Heart right ventricle (tissue), 16 donors: Measurements from ENCODE around the gene NDUFB2. TPM values are rescaled to one million over a fixed set of nuclear protein-coding genes. Genes with fewer than 3 reads are reported as not detected.
"Not testable (repeated sequence)": the region's sequence is repeated elsewhere in the genome, so short reads cannot be mapped to it uniquely, and the experiment has no call there.

Experiments used
- ATAC-seq, 8 donors: fragments of 200-7000 bp; cut with Tn5 transposase; one replicate each; pipeline ENCODE4 v1.9.1; 2020; ENCODE audit warnings: mild to moderate bottlenecking in 8 of 8, moderate library complexity in 8 of 8, moderate number of reproducible peaks in 1 of 8
- DNase-seq, 2 donors: peaks; one replicate each; pipeline ENCODE4 v3.0.0-alpha.2; 2020
- H3K27ac ChIP-seq, 10 donors: fragments of 200-600 bp; sonication (generic) in 2 of 10; one replicate each; pipeline versions ENCODE4 v1.5.0 to v1.8.0; 2020 to 2022; ENCODE audit warnings: mild to moderate bottlenecking in 3 of 10
- H3K27me3 ChIP-seq, 7 donors: fragments of 200-600 bp; one replicate each; pipeline ENCODE4 v1.8.0; 2021 to 2022; ENCODE audit warnings: mild to moderate bottlenecking in 2 of 7
- H3K36me3 ChIP-seq, 9 donors: fragments of 200-600 bp; sonication (generic) in 1 of 9; one replicate each; pipeline versions ENCODE4 v1.5.0 to v1.8.0; 2020 to 2022; ENCODE audit warnings: mild to moderate bottlenecking in 2 of 9
- H3K4me1 ChIP-seq, 9 donors: fragments of 200-600 bp; sonication (generic) in 1 of 9; one replicate each; pipeline versions ENCODE4 v1.5.0 to v1.8.0; 2020 to 2022; ENCODE audit warnings: mild to moderate bottlenecking in 4 of 9
- H3K4me3 ChIP-seq, 10 donors: fragments of 200-600 bp; sonication (generic) in 2 of 10; one replicate each; pipeline versions ENCODE4 v1.5.0 to v1.8.0; 2020 to 2022; ENCODE audit warnings: mild to moderate bottlenecking in 7 of 10, moderate library complexity in 2 of 10
- H3K9me3 ChIP-seq, 11 donors: fragments of 200-600 bp in 10 of 11; sonication (generic) in 2 of 11; one replicate each; pipeline versions ENCODE4 v1.5.0 to v1.8.0; 2013 to 2022; ENCODE audit warnings: mild to moderate bottlenecking in 2 of 11, control low read depth in 1 of 11, moderate library complexity in 1 of 11
- WGBS, 2 donors: extraction: QIAGEN DNeasy Blood & Tissue Kit; methylation state at CpG; one replicate each; pipeline ENCODE4 v1.1.7; 2013; ENCODE audit warnings: inconsistent platforms in 1 of 2; 5-methylcytosine and 5-hydroxymethylcytosine counted together
- intact Hi-C, 10 donors: fragments of 100-400 bp; cut with DNase I; formaldehyde crosslinking; loops; one replicate each; pipeline versions ENCODE4 v1.11.1 to v1.14.2; 2022
- polyA plus RNA-seq, 2 donors: library from polyadenylated mRNA; stranded (reverse); fragments of 200-250 nt; gene quantifications; one replicate each; pipeline ENCODE4 v1.2.3, GENCODE V29; 2013
- total RNA-seq, 10 donors: library from RNA; stranded (reverse); fragmentation: NEBNext Ultra II Directional in 3 of 10; extraction: Animal tissue kit (Norgen Biotek cat#: 25700) in 3 of 10; gene quantifications; one replicate each; pipeline versions ENCODE4 v1.2.1 to v1.2.4, GENCODE V29; 2021 to 2023
- TF ChIP-seq, protein P1 (sequence below), 9 donors: fragments of 200-600 bp; sonication (generic) in 2 of 9; IDR thresholded peaks; one replicate each; pipeline versions ENCODE4 v1.5.0 to v1.8.0; 2021 to 2022; ENCODE audit warnings: antibody characterized with exemption in 9 of 9, mild to moderate bottlenecking in 5 of 9, moderate library complexity in 1 of 9
- donor health status: Arrhythmogenic right ventricular cardiomyopathy.
- donor health status: ischemic (EF 13 %, LVEDD 7.1; RV severe dilation, severe dysfunction).
- donor health status: healthy with polysubstance abuse.
- donor health status: DM: no; HTN: yes; CAD: no.
- donor health status: DM: no; HTN: no; CAD: no.
- donor health status: ischemic (EF 25% LVEDD 6.9; RV normal size, moderate dysfunction).
- donor health status: ischemic (EF 25% LVEDD 5.7; RV mildly dilated, moderate dysfunction).
- donor health status: healthy.
- donor health status: DM: yes; HTN: yes; CAD: no.
- donor health status: Ischemic cardiomyopathy.
- donor health status: ischemic (EF 35%, LVEDD 5.7; RV mildly dilated, moderate dysfunction).
- donor health status: nonischemic (EF 11% LVEDD 7.7; RV severe dilation, severe dysfunction).
- donor health status: DM: yes; HTN: yes; CAD: no.
- donor health status: PGD.
- donor health status: ischemic (EF 29% LVEDD 5.4; RV normal size, mild dysfunction).
- donor health status: nonischemic (EF 23%, LVEDD 6.1; RV moderate dilation, normal function).

NDUFB2 gene
- total and polyA plus RNA-seq, 12 donors = 211 to 876 (median 653) TPM

DNA sequence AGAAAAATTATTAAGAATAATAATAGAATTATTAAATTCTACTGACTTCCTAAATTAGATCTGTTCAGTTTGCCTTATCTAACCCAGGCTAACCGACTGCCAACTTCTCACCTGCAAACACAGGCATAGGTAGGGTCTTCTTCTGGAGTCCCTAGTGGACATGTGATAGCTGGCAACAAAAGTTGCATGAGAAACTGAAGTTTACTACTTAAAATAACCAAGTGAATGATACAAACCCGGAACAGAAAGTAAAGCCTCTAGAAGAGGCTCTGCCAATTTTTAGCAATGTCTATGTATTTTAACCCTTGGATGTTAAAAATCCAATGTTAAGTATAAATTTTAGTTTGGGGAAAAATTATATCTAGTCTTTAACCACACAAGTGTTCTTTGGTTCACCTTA, 37.6 kb downstream of the NDUFB2 start:
- DNase-seq (no peak), ATAC-seq (no peak)
- intact Hi-C loops = no loop called here
- TF ChIP-seq, protein P1, sequence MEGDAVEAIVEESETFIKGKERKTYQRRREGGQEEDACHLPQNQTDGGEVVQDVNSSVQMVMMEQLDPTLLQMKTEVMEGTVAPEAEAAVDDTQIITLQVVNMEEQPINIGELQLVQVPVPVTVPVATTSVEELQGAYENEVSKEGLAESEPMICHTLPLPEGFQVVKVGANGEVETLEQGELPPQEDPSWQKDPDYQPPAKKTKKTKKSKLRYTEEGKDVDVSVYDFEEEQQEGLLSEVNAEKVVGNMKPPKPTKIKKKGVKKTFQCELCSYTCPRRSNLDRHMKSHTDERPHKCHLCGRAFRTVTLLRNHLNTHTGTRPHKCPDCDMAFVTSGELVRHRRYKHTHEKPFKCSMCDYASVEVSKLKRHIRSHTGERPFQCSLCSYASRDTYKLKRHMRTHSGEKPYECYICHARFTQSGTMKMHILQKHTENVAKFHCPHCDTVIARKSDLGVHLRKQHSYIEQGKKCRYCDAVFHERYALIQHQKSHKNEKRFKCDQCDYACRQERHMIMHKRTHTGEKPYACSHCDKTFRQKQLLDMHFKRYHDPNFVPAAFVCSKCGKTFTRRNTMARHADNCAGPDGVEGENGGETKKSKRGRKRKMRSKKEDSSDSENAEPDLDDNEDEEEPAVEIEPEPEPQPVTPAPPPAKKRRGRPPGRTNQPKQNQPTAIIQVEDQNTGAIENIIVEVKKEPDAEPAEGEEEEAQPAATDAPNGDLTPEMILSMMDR (IDR thresholded peaks at IDR 0.05) = no peak
- H3K27ac ChIP-seq = no peak overlapping the region
- H3K4me1 ChIP-seq = no peaks in the 10 kb centered on the region
- no peaks in the 10 kb centered on the region for H3K27me3 ChIP-seq
- H3K4me3 ChIP-seq = no peak overlapping the region
- peaks cover 0 to 81% (median 9%) of the 10 kb centered on the region in 9 donors for H3K36me3 ChIP-seq
- 69 to 70% methylated on average over 2 of the region's 2 CpGs for WGBS, 2 donors
- H3K9me3 ChIP-seq = no peaks in the 10 kb centered on the region

DNA sequence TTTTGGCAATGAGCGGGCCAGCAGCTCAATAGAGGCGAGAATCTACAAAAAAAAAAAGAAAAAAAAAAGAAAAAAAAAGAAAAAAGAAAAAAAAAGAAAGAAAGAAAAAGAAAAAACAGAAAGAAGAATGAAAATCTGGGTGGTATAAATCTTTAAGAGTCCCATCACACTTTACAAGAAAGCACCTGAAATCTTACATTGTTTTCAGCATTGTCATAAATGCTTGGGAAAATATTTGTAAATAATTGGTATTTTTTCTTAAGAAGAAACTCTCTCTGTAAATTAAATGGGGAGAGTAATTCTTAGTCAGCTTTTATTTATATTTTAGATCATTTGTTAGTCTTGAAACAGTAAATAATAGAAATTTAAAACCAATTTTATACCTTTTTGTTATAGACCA, 38.2 kb downstream of the NDUFB2 start:
- intact Hi-C loops = no loop called here
- 96 to 97% methylated on average over 2 of the region's 2 CpGs for WGBS, 2 donors
- H3K4me1 ChIP-seq = no peaks in the 10 kb centered on the region
- H3K27ac ChIP-seq = no peak overlapping the region
- peaks cover 0 to 81% (median 12%) of the 10 kb centered on the region in 9 donors for H3K36me3 ChIP-seq
- H3K27me3 ChIP-seq = no peaks in the 10 kb centered on the region
- ATAC-seq = no peak
- DNase-seq = no peak
- no peaks in the 10 kb centered on the region for H3K9me3 ChIP-seq
- TF ChIP-seq, protein P1 (IDR thresholded peaks at IDR 0.05) = no peak
- no peak overlapping the region for H3K4me3 ChIP-seq

- H3K27me3 ChIP-seq = no peaks in the 10 kb centered on the region
- no peak overlapping the region for H3K27ac ChIP-seq
- DNase-seq (no peak), ATAC-seq (no peak)
- no peaks in the 10 kb centered on the region for H3K9me3 ChIP-seq
- TF ChIP-seq, protein P1 (IDR thresholded peaks at IDR 0.05) = no peak
- no peaks in the 10 kb centered on the region for H3K4me1 ChIP-seq
- intact Hi-C loops = no loop called here
- peaks cover 0 to 73% (median 12%) of the 10 kb centered on the region in 9 donors for H3K36me3 ChIP-seq
- H3K4me3 ChIP-seq = no peak overlapping the region
Measured at GRCh38 chr7:140738280-140738679, 41.8 kb downstream of the NDUFB2 start.

- H3K4me1 ChIP-seq, H3K4me3 ChIP-seq, intact Hi-C loops, ATAC-seq, DNase-seq, H3K27me3 ChIP-seq, H3K9me3 ChIP-seq, H3K27ac ChIP-seq: not testable (repeated sequence)
- H3K36me3 ChIP-seq = peaks cover 0 to 64% (median 8%) of the 10 kb centered on the region in 9 donors
- WGBS, 2 donors = 89 to 90% methylated on average over 2 of the region's 4 CpGs
Measured at GRCh38 chr7:140743255-140743654, 46.7 kb downstream of the NDUFB2 start.

- TF ChIP-seq, protein P1 (IDR thresholded peaks at IDR 0.05) = no peak
- ATAC-seq (no peak), DNase-seq (no peak)
- WGBS, 2 donors = 70 to 84% methylated on average over 2 of the region's 2 CpGs
- Histone ChIP-seq H3K27ac (no peak overlapping the region), H3K27me3 (no peaks in the 10 kb centered on the region), H3K36me3 (peaks cover 0 to 64% (median 7%) of the 10 kb centered on the region in 9 donors), H3K4me1 (peaks cover 0 to 7% (median 0%) of the 10 kb centered on the region in 9 donors), H3K4me3 (no peak overlapping the region), H3K9me3 (no peaks in the 10 kb centered on the region)
- intact Hi-C loops = no loop called here
Measured at GRCh38 chr7:140744005-140744404, 47.5 kb downstream of the NDUFB2 start.
